IMR-90 (cell line): ENCODE measurements around the gene RUNDC3A. TPM values are rescaled to one million over a fixed set of nuclear protein-coding genes. Genes with fewer than 3 reads are reported as not detected.

Experiments used
- ATAC-seq: fragments of 200-7000 bp; cut with Tn5 transposase; 2 replicates; pipeline ENCODE4 v1.9.1; 2020; ENCODE audit warnings: low read depth, mild to moderate bottlenecking, moderate library complexity
- BruUV-seq: library from RNA; stranded (reverse); fragments of 400-500 nt; replicated peaks from 2 replicates; lab custom pipeline; 2021; lab: Mats Ljungman, UMichigan
- CTCF ChIA-PET: fragments of 300-600 bp; formaldehyde crosslinking; extraction: SDS; loops from one replicate; lab custom pipeline; 2021; ENCODE audit warnings: antibody characterized with exemption; lab: Yijun Ruan, JAX
- POLR2A ChIA-PET: fragments of 300-600 bp; sonication (Branson Sonifier 250); formaldehyde crosslinking; loops from one replicate; lab custom pipeline; 2022; ENCODE audit warnings: antibody characterized with exemption; ENCODE audit not compliant: unreplicated experiment; lab: Charles Lee
- DNase-seq: peaks from one replicate; pipeline ENCODE4 v3.0.0; 2013
- H2AFZ ChIP-seq: replicated peaks from 2 replicates; pipeline ENCODE3; 2013; ENCODE audit warnings: low read length, mild to moderate bottlenecking; ENCODE audit not compliant: poor library complexity
- H2AK5ac ChIP-seq: 2 replicates; pipeline ENCODE4 v1.6.1; 2013; ENCODE audit warnings: low read depth, low read length, inconsistent platforms
- H2AK9ac ChIP-seq: replicated peaks from 2 replicates; pipeline ENCODE3; 2013; ENCODE audit warnings: mild to moderate bottlenecking, low read depth, low read length, moderate library complexity; ENCODE audit not compliant: poor library complexity
- H2BK120ac ChIP-seq: 2 replicates; pipeline ENCODE4 v1.6.1; 2013; ENCODE audit warnings: low read depth, low read length, inconsistent platforms
- H2BK15ac ChIP-seq: 3 replicates; pipeline ENCODE4 v1.6.1; 2013; ENCODE audit warnings: low read depth, low read length, inconsistent platforms
- H2BK20ac ChIP-seq: 2 replicates; pipeline ENCODE4 v1.6.1; 2013; ENCODE audit warnings: low read depth, mild to moderate bottlenecking, inconsistent platforms, low read length, moderate library complexity
- H2BK5ac ChIP-seq: 2 replicates; pipeline ENCODE4 v1.6.1; 2013; ENCODE audit warnings: mild to moderate bottlenecking, low read depth, low read length, inconsistent platforms; ENCODE audit not compliant: poor library complexity, severe bottlenecking
- H3K14ac ChIP-seq: replicated peaks from 2 replicates; pipeline ENCODE4 v1.6.1; 2013; ENCODE audit warnings: low read depth, low read length, inconsistent platforms
- H3K18ac ChIP-seq: 2 replicates; pipeline ENCODE4 v1.6.1; 2013; ENCODE audit warnings: low read depth, low read length, control low read depth
- H3K23ac ChIP-seq: 2 replicates; pipeline ENCODE4 v1.6.1; 2013; ENCODE audit warnings: low read depth, low read length, inconsistent platforms
- H3K27ac ChIP-seq: 2 replicates; pipeline ENCODE4 v1.5.1; 2013; ENCODE audit warnings: mild to moderate bottlenecking, control low read depth, low read length; ENCODE audit not compliant: insufficient read depth
- H3K27me3 ChIP-seq: 2 replicates; pipeline ENCODE4 v1.6.1; 2013; ENCODE audit warnings: low read length; ENCODE audit not compliant: control insufficient read depth, insufficient read depth
- H3K36me3 ChIP-seq: 2 replicates; pipeline ENCODE4 v1.6.1; 2013; ENCODE audit warnings: low read length, mixed read lengths; ENCODE audit not compliant: control insufficient read depth, insufficient read depth
- H3K4ac ChIP-seq: 2 replicates; pipeline ENCODE4 v1.6.1; 2013; ENCODE audit warnings: low read depth, low read length, inconsistent platforms
- H3K4me1 ChIP-seq: 2 replicates; pipeline ENCODE4 v1.6.1; 2013; ENCODE audit warnings: low read length, mixed read lengths; ENCODE audit not compliant: control insufficient read depth, insufficient read depth
- H3K4me2 ChIP-seq: 2 replicates; pipeline ENCODE4 v1.6.1; 2013; ENCODE audit warnings: low read depth, mild to moderate bottlenecking, control low read depth, low read length, moderate library complexity
- H3K4me3 ChIP-seq: 2 replicates; pipeline ENCODE4 v1.5.1; 2013; ENCODE audit warnings: low read depth, mild to moderate bottlenecking, control low read depth, low read length, moderate library complexity; ENCODE audit not compliant: insufficient read depth
- H3K56ac ChIP-seq: 2 replicates; pipeline ENCODE4 v1.6.1; 2013; ENCODE audit warnings: low read length, inconsistent platforms; ENCODE audit not compliant: insufficient read depth; ENCODE audit errors: extremely low read depth
- H3K79me1 ChIP-seq, 2 experiments: 2 replicates each; pipeline ENCODE4 v1.6.1; 2013; ENCODE audit warnings: low read length in 2 of 2, inconsistent platforms in 1 of 2, low read depth in 1 of 2
- H3K9ac ChIP-seq: 2 replicates; pipeline ENCODE4 v1.6.1; 2013; ENCODE audit warnings: low read depth, low read length, control low read depth
- H3K9me1 ChIP-seq: 2 replicates; pipeline ENCODE4 v1.6.1; 2013; ENCODE audit warnings: low read length, inconsistent platforms; ENCODE audit not compliant: insufficient read depth
- H3K9me3 ChIP-seq: 2 replicates; pipeline ENCODE4 v1.6.1; 2013; ENCODE audit warnings: low read length; ENCODE audit not compliant: control insufficient read depth, insufficient read depth
- H4K20me1 ChIP-seq: 2 replicates; pipeline ENCODE4 v1.6.1; 2013; ENCODE audit warnings: low read length, inconsistent platforms; ENCODE audit not compliant: insufficient read depth
- H4K5ac ChIP-seq: 2 replicates; pipeline ENCODE4 v1.6.1; 2013; ENCODE audit warnings: mild to moderate bottlenecking, low read depth, low read length, control low read depth
- H4K8ac ChIP-seq, 2 experiments: 2 replicates each; pipeline ENCODE4 v1.6.1; 2013; ENCODE audit warnings: low read depth in 2 of 2, low read length in 2 of 2, control low read depth in 1 of 2, inconsistent platforms in 1 of 2
- H4K91ac ChIP-seq: 2 replicates; pipeline ENCODE4 v1.6.1; 2013; ENCODE audit warnings: low read depth, low read length, inconsistent platforms; ENCODE audit not compliant: insufficient read depth
- BHLHE40 ChIP-seq: fragments of 150-350 bp; IDR thresholded peaks from 2 replicates; pipeline ENCODE4 v1.6.1; 2016; ENCODE audit warnings: mild to moderate bottlenecking, low read depth, low read length
- POLR2A ChIP-seq: IDR thresholded peaks from 2 replicates; pipeline ENCODE4 v1.6.1; 2012; ENCODE audit warnings: mild to moderate bottlenecking, low read depth, low read length
- SMC3 ChIP-seq: fragments of 150-350 bp; IDR thresholded peaks from 2 replicates; pipeline ENCODE4 v1.6.1; 2016; ENCODE audit warnings: low read depth, mild to moderate bottlenecking, antibody characterized with exemption, low read length, moderate library complexity
- WGBS, 2 experiments: methylation state at CpG; one replicate each; pipeline versions ENCODE4 v1.1.5 to v1.1.7; 2013; ENCODE audit warnings: missing lambda C conversion rate in 2 of 2; ENCODE audit not compliant: insufficient read length in 1 of 2; ENCODE audit errors: extremely low coverage in 2 of 2; 5-methylcytosine and 5-hydroxymethylcytosine counted together
- dilution Hi-C: fragments of 300-500 bp; cut with HindIII; formaldehyde crosslinking; loops from one replicate; pipeline ENCODE4 v1.14.3; 2018; ENCODE audit warnings: low sequenced_read_pairs; ENCODE audit not compliant: unreplicated experiment
- in situ Hi-C: fragments of 300-500 bp; cut with MboI; formaldehyde crosslinking; loops from 3 replicates; pipeline ENCODE4 v1.14.3; 2019; ENCODE audit warnings: low sequenced_read_pairs, inconsistent platforms, mixed read lengths
- intact Hi-C: fragments of 100-400 bp; cut with micrococcal nuclease; formaldehyde crosslinking; loops from 2 replicates; pipeline ENCODE4 v1.10.0; 2022
- polyA plus RNA-seq, 3 experiments: library from polyadenylated mRNA; depleted of rRNA; stranded (reverse); fragments of >200 nt; gene quantifications; 2 replicates each; pipeline ENCODE4 v1.2.3, GENCODE V29; 2012; ENCODE audit warnings: low replicate concordance in 1 of 3
- total RNA-seq: library from RNA; depleted of rRNA; stranded (reverse); fragments of >200 nt; gene quantifications from 2 replicates; pipeline ENCODE4 v1.2.3, GENCODE V29; 2012

RUNDC3A gene
- total and polyA plus RNA-seq, 2 of the 4 experiments (the other 2 are of a cell fraction): under 0.01 to 0.34 TPM

DNA sequence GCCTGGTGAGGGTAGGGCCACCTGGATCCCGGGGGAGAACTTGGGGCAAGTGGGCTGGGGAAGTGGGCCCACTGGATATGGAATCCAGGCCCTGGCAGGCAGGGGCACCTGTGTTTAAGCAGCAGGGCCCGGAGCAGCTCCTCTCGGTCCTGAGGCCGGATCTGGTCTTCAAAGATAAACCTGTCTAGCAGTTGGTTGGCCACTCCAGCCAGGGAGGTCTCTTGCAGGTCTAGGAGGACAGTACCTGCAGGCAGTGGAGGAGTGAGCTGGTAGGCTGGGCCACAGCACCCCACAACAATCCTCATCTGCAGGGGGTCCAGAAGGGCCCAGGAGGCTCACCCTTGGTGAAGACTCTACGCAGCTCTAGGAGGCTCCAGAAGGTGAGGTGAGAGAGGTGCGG lies 48.1 kb upstream of the RUNDC3A start:
- Histone ChIP-seq H4K5ac (no peak overlapping the region), H4K20me1 (no peaks in the 10 kb centered on the region), H3K79me1 (no peaks in the 10 kb centered on the region), H3K23ac (no peak overlapping the region), H3K27ac (no peak overlapping the region), H2BK20ac (no peak overlapping the region), H2AFZ (no peak overlapping the region), H2BK15ac (no peak overlapping the region), H4K91ac (no peak overlapping the region), H3K9ac (no peak overlapping the region), H3K56ac (no peak overlapping the region), H4K8ac (no peak overlapping the region), H2AK9ac (no peak overlapping the region), H3K14ac (no peak overlapping the region), H3K4me1 (no peaks in the 10 kb centered on the region), H2BK5ac (no peak overlapping the region), H2AK5ac (no peak overlapping the region), H2BK120ac (no peak overlapping the region), H3K9me3 (no peaks in the 10 kb centered on the region), H3K4me2 (no peak overlapping the region), H3K36me3 (no peaks in the 10 kb centered on the region), H3K4ac (no peak overlapping the region), H3K18ac (no peak overlapping the region), H3K4me3 (no peak overlapping the region), H3K9me1 (no peaks in the 10 kb centered on the region), H3K27me3 (peaks cover 57% of the 10 kb centered on the region)
- POLR2A ChIA-PET: no interaction called here
- TF ChIP-seq SMC3 (no peak), POLR2A (no peak), BHLHE40 (no peak)
- no TSS peak for BruUV-seq
- no CpG with 5 or more reads among the region's 6 CpGs for WGBS, 2 experiments
- in situ Hi-C loops (no loop called here), dilution Hi-C loops (no loop called here), intact Hi-C loops (no loop called here)
- DNase-seq (no peak), ATAC-seq (no peak)
- CTCF ChIA-PET: no interaction called here
